GM15510 (cell line): Measurements from ENCODE around the gene BRINP3.

ENCODE experiments used
- POLR2A ChIP-seq: IDR thresholded peaks from 3 replicates; pipeline ENCODE4 v1.6.1; 2011; ENCODE audit warnings: borderline replicate concordance; ENCODE audit not compliant: insufficient read length; ENCODE audit errors: extremely low read depth

Gene BRINP3

GRCh38 chr1:190391582-190391981 lies 86.1 kb downstream of the BRINP3 start:
- TF ChIP-seq POLR2A: no peak

GRCh38 chr1:190377991-190378390 lies 99.7 kb downstream of the BRINP3 start:
- TF ChIP-seq POLR2A: no peak

- TF ChIP-seq POLR2A: no peak
Observed at GRCh38 chr1:190377294-190377693, 100.4 kb downstream of the BRINP3 start.

DNA sequence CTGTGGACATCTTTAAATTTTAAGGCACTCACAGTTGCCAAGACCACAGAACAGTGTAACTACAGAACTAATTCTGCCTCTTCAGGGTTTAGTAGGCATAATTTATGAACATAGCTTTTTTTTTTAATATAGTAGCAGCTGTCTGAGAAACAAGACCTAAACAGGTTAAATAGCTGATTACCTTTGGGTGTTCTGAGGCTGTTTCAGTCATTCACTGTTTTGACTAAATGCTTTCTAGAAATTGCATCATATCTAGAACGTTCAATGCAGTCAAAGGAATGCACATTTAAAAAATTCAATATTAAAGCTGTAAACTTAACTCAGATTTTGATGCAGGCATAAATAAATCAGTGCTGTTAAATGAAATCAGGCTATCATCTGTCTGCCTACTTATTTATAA lies 101.6 kb downstream of the BRINP3 start:
- TF ChIP-seq POLR2A: no peak

GRCh38 chr1:190373705-190374336 lies 103.8 kb downstream of the BRINP3 start:
- no peak for TF ChIP-seq POLR2A

DNA sequence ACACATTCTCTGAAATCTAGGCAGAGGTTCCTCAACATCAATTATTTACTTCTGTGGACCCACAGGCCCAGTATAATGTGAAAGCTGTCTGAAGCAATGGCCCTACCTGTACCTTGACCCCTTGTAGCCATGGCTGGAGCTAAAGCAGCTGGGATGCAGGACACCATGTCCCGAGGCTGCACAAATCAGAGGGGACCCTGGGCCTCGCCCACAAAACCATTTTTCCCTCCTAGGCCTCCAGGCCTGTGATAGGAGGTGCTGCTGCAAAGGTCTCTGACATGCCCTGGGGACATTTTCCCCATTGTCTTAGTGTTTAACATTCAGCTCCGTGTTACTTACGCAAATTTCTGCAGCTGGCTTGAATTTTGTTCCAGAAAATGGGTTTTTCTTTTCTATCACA lies 110.5 kb downstream of the BRINP3 start:
- no peak for TF ChIP-seq POLR2A

DNA sequence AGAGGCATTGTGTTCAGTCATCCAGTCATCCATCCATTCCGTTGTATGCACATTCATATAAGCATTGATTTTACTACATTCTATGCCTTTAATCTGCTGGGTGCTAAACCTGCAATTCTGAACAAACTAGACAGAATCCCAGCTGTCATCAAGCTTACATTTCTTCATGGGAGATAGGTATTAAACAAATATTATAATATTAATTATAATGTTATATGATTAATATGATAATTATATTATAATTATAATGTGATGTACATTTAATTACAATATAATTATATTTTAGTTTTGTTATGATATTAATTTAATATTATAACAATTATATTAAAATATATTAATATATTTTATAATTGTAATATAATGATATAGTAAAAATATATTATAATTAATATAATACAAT lies 112.4 kb downstream of the BRINP3 start:
- TF ChIP-seq POLR2A: no peak

DNA sequence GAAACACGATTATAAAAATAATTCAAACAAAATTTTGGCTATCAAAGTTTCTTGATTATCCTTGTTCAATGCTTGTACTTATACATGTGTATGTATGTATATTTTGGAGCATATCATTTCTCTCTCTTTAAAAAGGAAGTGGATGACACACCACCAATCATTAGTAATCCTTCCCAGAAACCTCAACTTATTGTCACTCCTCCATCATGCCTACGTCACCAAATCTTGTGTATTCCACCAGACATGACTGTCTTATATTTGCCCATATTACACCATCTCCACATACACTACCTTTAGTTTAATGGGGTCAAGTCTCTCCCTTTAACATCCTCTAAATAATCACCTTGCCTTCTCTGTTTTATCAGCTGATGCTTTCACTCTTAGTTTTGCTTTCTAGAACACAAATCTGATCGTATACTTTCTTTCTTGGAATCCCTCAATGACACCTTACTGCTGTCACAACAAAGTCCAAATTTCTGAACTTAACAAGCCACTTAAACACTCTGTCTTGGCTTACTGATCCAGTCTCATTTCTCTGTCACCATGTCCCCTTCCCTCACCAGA lies 124.0 kb downstream of the BRINP3 start:
- TF ChIP-seq POLR2A: no peak

DNA sequence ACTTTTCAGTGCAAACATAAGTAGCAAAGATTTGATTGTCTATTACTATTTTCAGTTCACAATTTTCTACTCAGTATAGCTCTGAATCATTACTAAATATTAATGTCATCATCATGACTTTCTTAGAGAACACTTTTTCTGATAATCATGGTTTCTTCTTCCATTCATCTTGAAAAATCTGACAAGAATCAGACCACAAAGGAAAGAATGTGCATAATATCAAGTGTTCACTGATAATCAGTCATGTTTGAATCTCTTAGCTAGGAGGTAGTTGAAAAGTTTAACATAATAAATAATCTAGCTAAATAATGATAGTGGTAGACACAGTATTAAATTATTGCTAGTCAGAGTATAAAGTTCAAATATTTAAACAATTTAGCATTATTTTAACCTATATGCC lies 133.2 kb downstream of the BRINP3 start:
- TF ChIP-seq POLR2A: no peak

DNA sequence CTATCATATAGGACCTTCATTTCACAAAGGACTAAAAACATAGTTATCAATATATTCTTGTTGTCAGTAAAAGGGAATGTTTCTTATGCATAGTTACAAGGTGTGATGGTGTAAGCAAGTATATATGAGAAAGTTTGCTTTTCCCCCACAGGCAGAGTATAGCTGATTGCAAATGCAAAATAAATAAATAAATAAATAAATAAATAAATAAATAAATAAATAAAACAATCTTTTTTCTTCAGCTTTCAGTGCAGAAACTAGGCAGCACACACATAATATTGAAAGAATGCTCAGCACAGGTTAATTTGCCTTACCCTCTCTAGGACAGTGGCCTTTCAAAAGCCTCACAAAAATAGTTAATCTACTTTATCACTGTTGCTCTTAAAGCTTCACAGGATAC lies 138.8 kb downstream of the BRINP3 start:
- no peak for TF ChIP-seq POLR2A

DNA sequence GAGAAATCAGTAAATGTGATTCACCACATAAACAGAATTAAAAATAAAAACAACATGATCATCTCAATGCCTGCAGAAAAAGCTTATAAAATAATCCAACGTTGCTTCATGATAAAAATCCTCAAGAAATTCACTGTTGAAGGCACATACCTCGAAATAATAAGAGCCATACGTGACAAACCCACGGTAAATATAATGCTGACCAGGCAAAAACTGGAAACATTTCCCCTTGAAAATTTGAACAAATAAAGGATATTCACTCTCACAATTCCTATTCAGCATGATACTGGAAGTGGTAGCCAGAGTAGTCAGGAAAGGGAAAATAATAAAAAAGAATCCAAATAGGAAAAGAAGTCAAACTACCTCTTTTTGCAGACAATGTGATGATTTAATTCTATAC lies 148.8 kb downstream of the BRINP3 start:
- TF ChIP-seq POLR2A: no peak

GRCh38 chr1:190328361-190328760 lies 149.3 kb downstream of the BRINP3 start:
- no peak for TF ChIP-seq POLR2A

DNA sequence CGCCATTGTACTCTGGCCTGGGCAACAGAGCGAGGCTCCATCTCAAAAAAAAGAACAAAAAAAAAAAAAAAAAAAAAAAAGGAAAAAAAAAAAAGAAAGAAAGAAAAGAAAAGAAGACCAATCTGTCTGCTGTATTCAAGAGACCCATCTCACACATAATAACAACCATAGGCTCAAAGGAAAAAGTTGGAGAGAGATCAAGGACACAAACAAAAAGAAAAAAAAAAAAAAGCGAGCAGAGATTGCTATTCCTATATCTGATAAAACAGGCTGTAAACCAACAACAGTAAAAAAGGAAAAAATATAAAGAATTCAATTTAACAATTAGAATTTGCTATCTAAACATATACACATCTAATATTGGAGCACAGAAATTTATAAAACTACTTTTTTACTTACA lies 150.4 kb downstream of the BRINP3 start:
- no peak for TF ChIP-seq POLR2A

DNA sequence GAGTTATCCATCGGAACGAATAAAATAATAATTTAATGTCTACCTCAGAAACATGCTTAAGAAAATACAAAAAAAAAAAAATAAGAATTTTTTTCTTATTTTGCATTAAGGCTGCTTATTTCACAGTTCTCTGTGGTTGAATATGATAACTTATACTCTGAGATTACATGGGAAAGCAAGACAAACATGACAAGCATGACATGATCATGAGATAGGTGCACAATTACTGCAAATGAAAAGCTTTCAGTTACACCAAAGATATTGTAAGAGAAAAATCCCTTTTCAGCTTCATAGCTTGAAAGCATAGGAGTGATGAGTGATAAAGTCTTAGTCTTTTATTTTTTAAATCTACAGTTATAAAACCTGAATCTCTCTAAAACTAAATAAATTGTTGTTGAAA lies 154.1 kb downstream of the BRINP3 start:
- TF ChIP-seq POLR2A: no peak

GRCh38 chr1:190322274-190322673 lies 155.4 kb downstream of the BRINP3 start:
- TF ChIP-seq POLR2A: no peak

- no peak for TF ChIP-seq POLR2A
Observed at GRCh38 chr1:190320952-190321351, 156.7 kb downstream of the BRINP3 start.

DNA sequence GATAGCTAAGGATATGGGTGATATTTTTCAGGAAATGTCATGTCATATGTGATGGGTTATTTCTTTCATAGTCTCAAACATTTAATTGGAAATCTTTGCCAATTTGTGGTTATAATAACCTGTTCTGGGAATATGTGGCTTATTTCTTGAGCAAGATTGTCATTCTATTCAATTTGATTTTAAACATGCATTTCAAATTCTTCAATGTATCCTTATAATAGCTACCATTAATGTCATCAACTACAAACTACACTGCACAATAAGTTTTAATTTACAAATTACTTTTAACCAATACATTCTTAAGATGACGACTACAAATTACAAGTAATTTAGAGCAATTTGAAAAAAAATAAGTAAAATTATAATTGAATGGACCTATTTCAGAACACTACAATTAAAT lies 164.9 kb downstream of the BRINP3 start:
- no peak for TF ChIP-seq POLR2A
